Measurements from ENCODE around the gene PROX1.

DNA sequence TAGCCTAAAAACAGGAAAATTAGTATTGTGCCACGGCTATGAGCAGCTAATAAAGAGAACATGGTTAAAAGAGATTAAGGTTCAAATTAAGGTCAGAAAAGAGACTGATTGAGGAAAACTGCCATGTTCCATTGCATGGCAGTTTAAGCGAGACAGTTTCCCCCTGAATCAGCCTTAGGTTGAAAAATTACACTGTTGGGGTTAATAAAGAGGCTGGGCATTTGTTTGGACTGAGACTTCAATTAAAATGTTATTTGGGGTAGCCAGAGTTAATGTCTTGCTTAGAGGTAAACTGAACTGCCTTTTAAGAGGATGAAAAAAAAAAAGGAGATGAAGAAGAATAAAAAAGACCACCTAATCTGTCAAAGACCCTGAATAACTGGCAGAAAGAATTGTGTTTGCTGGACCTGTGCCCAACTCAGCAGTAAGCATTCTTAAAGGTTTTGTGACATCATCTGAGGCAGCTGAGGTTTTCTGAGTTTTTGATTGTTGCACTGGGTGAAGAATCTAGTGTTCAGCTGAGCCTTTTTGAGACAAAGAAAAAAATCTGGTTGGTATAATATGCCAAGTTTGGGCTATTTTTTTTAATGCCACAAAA, 17.7 kb upstream of the PROX1 start:
- TF ChIP-seq YY1 (IDR thresholded peaks at IDR 0.05; ENCODE audit: insufficient read depth, insufficient read length) (no peak), ZNF274 (IDR thresholded peaks at IDR 0.05; ENCODE audit: low read depth, low read length) (no peak), SUZ12 (IDR thresholded peaks at IDR 0.05; ENCODE audit: extremely low read depth, insufficient read depth, insufficient read length) (no peak)
